Endodermal cell (in vitro differentiated cells): Measurements from ENCODE around the gene SRRT. TPM values are rescaled to one million over a fixed set of nuclear protein-coding genes. Genes with fewer than 3 reads are reported as not detected.
A peak's percentile ranks its signal among the peaks of the same experiment; 100 is the strongest.

Experiments used
- DNase-seq: peaks from one replicate; pipeline ENCODE4 v3.0.0-alpha.2; 2017
- H3K27ac ChIP-seq: 2 replicates; pipeline ENCODE4 v1.5.1; 2013; ENCODE audit warnings: mild to moderate bottlenecking, low read depth, low read length, moderate library complexity
- H3K27me3 ChIP-seq: 2 replicates; pipeline ENCODE4 v1.6.1; 2013; ENCODE audit warnings: mild to moderate bottlenecking, low read length, moderate library complexity; ENCODE audit not compliant: insufficient read depth, control insufficient read depth, poor library complexity, severe bottlenecking
- H3K36me3 ChIP-seq: 2 replicates; pipeline ENCODE4 v1.7.0; 2013; ENCODE audit warnings: mild to moderate bottlenecking, low read length, moderate library complexity; ENCODE audit not compliant: control insufficient read depth, insufficient read depth
- H3K4me1 ChIP-seq: one replicate; pipeline ENCODE4 v1.7.0; 2013; ENCODE audit warnings: low read length; ENCODE audit not compliant: control insufficient read depth, insufficient read depth
- H3K4me3 ChIP-seq: 2 replicates; pipeline ENCODE4 v1.5.1; 2013; ENCODE audit warnings: mild to moderate bottlenecking, low read length, moderate library complexity
- H3K9ac ChIP-seq: 2 replicates; pipeline ENCODE4 v1.6.1; 2013; ENCODE audit warnings: mild to moderate bottlenecking, low read length, moderate library complexity; ENCODE audit not compliant: poor library complexity, severe bottlenecking; ENCODE audit errors: extremely low read depth
- H3K9me3 ChIP-seq: 2 replicates; pipeline ENCODE4 v1.6.1; 2013; ENCODE audit warnings: mild to moderate bottlenecking, low read length, moderate library complexity; ENCODE audit not compliant: control insufficient read depth
- H3K27ac Mint-ChIP-seq: 2 replicates; pipeline ENCODE4 v1.8.0; 2020; ENCODE audit warnings: mixed read lengths
- H3K27me3 Mint-ChIP-seq: 2 replicates; pipeline ENCODE4 v1.8.0; 2021; ENCODE audit warnings: mild to moderate bottlenecking, mixed read lengths; ENCODE audit not compliant: insufficient read depth
- H3K36me3 Mint-ChIP-seq: 2 replicates; pipeline ENCODE4 v1.8.0; 2020; ENCODE audit warnings: low read depth, mixed read lengths
- H3K4me1 Mint-ChIP-seq: 2 replicates; pipeline ENCODE4 v1.8.0; 2020; ENCODE audit warnings: mixed read lengths
- H3K4me3 Mint-ChIP-seq: 2 replicates; pipeline ENCODE4 v1.8.0; 2020; ENCODE audit warnings: mild to moderate bottlenecking, moderate library complexity, mixed read lengths
- H3K9me3 Mint-ChIP-seq: 2 replicates; pipeline ENCODE4 v1.8.0; 2020; ENCODE audit warnings: mild to moderate bottlenecking, mixed read lengths
- CTCF ChIP-seq: fragments of 200-600 bp; sonication (generic); conservative IDR thresholded peaks from 2 replicates; pipeline ENCODE4 v1.5.0; 2021; ENCODE audit warnings: antibody characterized with exemption, mild to moderate bottlenecking
- WGBS, 2 experiments: methylation state at CpG; one replicate each; pipeline versions ENCODE4 v1.1.5 to v1.1.7; 2013; ENCODE audit warnings: missing lambda C conversion rate in 2 of 2, mixed read lengths in 1 of 2; ENCODE audit not compliant: insufficient coverage in 1 of 2, insufficient read length in 1 of 2; 5-methylcytosine and 5-hydroxymethylcytosine counted together
- total RNA-seq, 2 donors: library from RNA; stranded (reverse); fragmentation: NEBNext Ultra II Directional in 1 of 2; extraction: Animal tissue kit (Norgen Biotek cat#: 25700) in 1 of 2; gene quantifications; 2 replicates in 1 of 2; 3 replicates in 1 of 2; pipeline ENCODE4 v1.2.1, GENCODE V29; 2021

The SRRT gene
- total RNA-seq, 2 donors from 2014 or later: 186 to 236 TPM

- no peak for DNase-seq
- peaks cover 93% of the 10 kb centered on the region for H3K36me3 Mint-ChIP-seq
These were observed 8.1 kb downstream of the SRRT start for GRCh38 chr7:100882785-100883526.

DNA sequence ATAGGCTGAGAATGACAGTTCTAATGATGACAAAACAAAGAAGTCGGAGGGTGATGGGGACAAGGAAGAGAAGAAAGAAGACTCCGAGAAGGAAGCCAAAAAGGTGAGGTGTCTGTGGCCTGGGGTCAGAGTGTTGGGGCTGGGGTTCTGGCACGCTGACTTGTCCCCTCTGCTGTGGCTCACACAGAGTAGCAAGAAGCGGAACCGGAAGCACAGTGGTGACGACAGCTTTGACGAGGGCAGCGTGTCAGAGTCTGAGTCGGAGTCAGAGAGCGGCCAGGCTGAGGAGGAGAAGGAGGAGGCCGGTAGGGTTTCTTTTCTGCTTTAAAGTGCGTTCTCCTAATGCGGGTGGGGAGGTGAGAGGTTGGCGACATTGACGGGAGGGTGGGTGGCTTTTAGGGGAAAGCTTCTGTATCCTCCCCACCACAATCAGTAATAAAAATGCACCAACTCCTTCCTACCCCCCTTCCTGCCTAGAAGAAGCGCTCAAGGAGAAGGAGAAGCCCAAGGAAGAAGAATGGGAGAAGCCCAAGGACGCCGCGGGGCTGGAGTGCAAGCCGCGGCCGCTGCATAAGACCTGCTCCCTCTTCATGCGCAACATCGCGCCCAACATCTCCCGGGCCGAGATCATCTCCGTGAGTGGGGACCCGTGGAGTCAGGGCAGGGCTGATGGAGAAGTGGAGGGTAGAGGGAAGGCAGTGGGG lies 10.0 kb downstream of the SRRT start:
- Mint-ChIP-seq H3K4me1 (peaks cover 23% of the 10 kb centered on the region), H3K36me3 (peaks cover 81% of the 10 kb centered on the region), H3K27me3 (no peaks in the 10 kb centered on the region), H3K27ac (peak overlapping the region; percentile 31), H3K4me3 (no peak overlapping the region), H3K9me3 (no peaks in the 10 kb centered on the region)
- WGBS, 2 experiments: 97 to 99% methylated on average over 14 to 25 of the region's 29 CpGs
- no peak overlapping the region for H3K27ac ChIP-seq
- no peak overlapping the region for H3K9ac ChIP-seq
- no peaks in the 10 kb centered on the region for H3K9me3 ChIP-seq
- TF ChIP-seq CTCF: no peak
- H3K4me1 ChIP-seq: peaks cover 2% of the 10 kb centered on the region
- H3K4me3 ChIP-seq: no peak overlapping the region
- no peak for DNase-seq
- H3K27me3 ChIP-seq: no peaks in the 10 kb centered on the region
- peaks cover 85% of the 10 kb centered on the region for H3K36me3 ChIP-seq

More at GRCh38 chr7:100882785-100883526, 8.1 kb downstream of the SRRT start:
- Mint-ChIP-seq H3K9me3 (no peaks in the 10 kb centered on the region), H3K4me3 (no peak overlapping the region), H3K4me1 (peaks cover 17% of the 10 kb centered on the region), H3K27ac (peak overlapping the region; percentile 1), H3K27me3 (no peaks in the 10 kb centered on the region)
- no peaks in the 10 kb centered on the region for H3K27me3 ChIP-seq
- H3K36me3 ChIP-seq: peaks cover 94% of the 10 kb centered on the region
- H3K4me1 ChIP-seq: no peaks in the 10 kb centered on the region
- no peak overlapping the region for H3K9ac ChIP-seq
- H3K4me3 ChIP-seq: no peak overlapping the region
- 91 to 93% methylated on average over 12 to 24 of the region's 24 CpGs for WGBS, 2 experiments
- no peak for TF ChIP-seq CTCF
- H3K9me3 ChIP-seq: no peaks in the 10 kb centered on the region
- H3K27ac ChIP-seq: no peak overlapping the region

GRCh38 chr7:100885440-100886141 lies 10.7 kb downstream of the SRRT start:
- H3K36me3 ChIP-seq: peaks cover 81% of the 10 kb centered on the region
- WGBS, 2 experiments: 94 to 95% methylated on average over 18 to 22 of the region's 22 CpGs
- H3K27ac ChIP-seq: no peak overlapping the region
- H3K27me3 ChIP-seq: no peaks in the 10 kb centered on the region
- no peak overlapping the region for H3K9ac ChIP-seq
- Mint-ChIP-seq H3K9me3 (no peaks in the 10 kb centered on the region), H3K27ac (peak overlapping the region; percentile 5), H3K4me3 (no peak overlapping the region), H3K4me1 (peaks cover 21% of the 10 kb centered on the region), H3K27me3 (no peaks in the 10 kb centered on the region), H3K36me3 (peaks cover 76% of the 10 kb centered on the region)
- no peaks in the 10 kb centered on the region for H3K9me3 ChIP-seq
- DNase-seq: no peak
- TF ChIP-seq CTCF: no peak
- H3K4me3 ChIP-seq: no peak overlapping the region
- H3K4me1 ChIP-seq: peaks cover 2% of the 10 kb centered on the region
